Karpas-422 (cell line): ENCODE data around the gene TMEM43. TPM values are rescaled to one million over a fixed set of nuclear protein-coding genes. Genes with fewer than 3 reads are reported as not detected.

ENCODE experiments used
- DNase-seq: peaks from one replicate; pipeline ENCODE4 v3.0.0-alpha.2; 2015
- H2AFZ ChIP-seq: fragments of 200-600 bp; sonication (generic); 2 replicates; pipeline ENCODE4 v1.6.1; 2014; ENCODE audit warnings: antibody characterized with exemption, low read length, mixed read lengths
- H3K27ac ChIP-seq: fragments of 200-600 bp; sonication (generic); 2 replicates; pipeline ENCODE4 v1.5.1; 2014; ENCODE audit warnings: mild to moderate bottlenecking, low read length, moderate library complexity
- H3K27me3 ChIP-seq: fragments of 200-600 bp; sonication (generic); 2 replicates; pipeline ENCODE4 v1.6.1; 2014; ENCODE audit warnings: low read length, mixed read lengths
- H3K36me3 ChIP-seq: fragments of 200-600 bp; sonication (generic); 2 replicates; pipeline ENCODE4 v1.6.1; 2014; ENCODE audit warnings: low read length, mixed read lengths; ENCODE audit not compliant: insufficient read depth
- H3K4me1 ChIP-seq: fragments of 200-600 bp; sonication (generic); 2 replicates; pipeline ENCODE4 v1.6.1; 2014; ENCODE audit warnings: mild to moderate bottlenecking, low read length, mixed read lengths
- H3K4me2 ChIP-seq: fragments of 200-600 bp; sonication (generic); 2 replicates; pipeline ENCODE4 v1.6.1; 2014; ENCODE audit warnings: low read length, low read depth, mild to moderate bottlenecking; ENCODE audit not compliant: poor library complexity, severe bottlenecking
- H3K4me3 ChIP-seq: fragments of 200-600 bp; sonication (generic); 2 replicates; pipeline ENCODE4 v1.5.1; 2014; ENCODE audit warnings: mild to moderate bottlenecking, antibody characterized with exemption, low read length, mixed read lengths
- H3K79me2 ChIP-seq: fragments of 200-600 bp; sonication (generic); 2 replicates; pipeline ENCODE4 v1.6.1; 2014; ENCODE audit warnings: mild to moderate bottlenecking, low read length, mixed read lengths
- H3K9ac ChIP-seq: fragments of 200-600 bp; sonication (generic); 2 replicates; pipeline ENCODE4 v1.6.0; 2014; ENCODE audit warnings: low read length
- H3K9me2 ChIP-seq: fragments of 200-600 bp; sonication (generic), shearing (Covaris generic); replicated peaks from 2 replicates; pipeline ENCODE4 v1.6.0; 2014; ENCODE audit warnings: mild to moderate bottlenecking, low read length, moderate library complexity; ENCODE audit not compliant: insufficient read depth
- H3K9me3 ChIP-seq: fragments of 300-700, 200-600 bp; sonication (generic); 2 replicates; pipeline ENCODE4 v1.6.1; 2014; ENCODE audit warnings: low read length, mixed read lengths
- H4K20me1 ChIP-seq: fragments of 200-600 bp; sonication (generic); 2 replicates; pipeline ENCODE4 v1.6.1; 2014; ENCODE audit warnings: mild to moderate bottlenecking, antibody characterized with exemption, low read length, low read depth; ENCODE audit not compliant: insufficient read depth
- total RNA-seq: library from RNA; depleted of rRNA; stranded (reverse); fragments of >200 nt; shearing (Covaris generic); gene quantifications from 2 replicates; pipeline ENCODE4 v1.2.3, GENCODE V29; 2014; ENCODE audit warnings: low replicate concordance

The TMEM43 gene
- total RNA-seq, 1 experiment from 2014 or later, result 31.9 TPM

DNA sequence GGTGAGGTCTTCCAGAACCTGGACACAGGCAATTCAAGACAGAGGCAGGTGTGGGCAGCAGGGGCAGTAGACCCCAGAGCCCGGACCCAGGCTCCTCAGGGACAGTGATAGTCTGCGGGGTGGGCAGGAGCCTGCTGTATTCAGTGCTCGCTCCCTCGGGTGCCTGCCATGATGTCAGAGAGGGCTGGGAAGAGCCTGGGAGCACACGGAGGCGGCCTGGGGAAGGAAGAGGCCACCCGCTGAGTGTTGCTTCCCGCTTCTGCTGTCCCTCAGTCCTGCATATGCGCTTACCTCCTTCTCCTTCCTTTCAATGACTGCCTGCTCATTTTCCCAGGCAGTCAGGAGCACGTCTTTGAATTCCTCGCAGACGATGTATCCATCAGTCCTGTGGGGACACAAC lies 22.8 kb downstream of the TMEM43 start:
- no peaks in the 10 kb centered on the region for H3K79me2 ChIP-seq
- peaks cover 14% of the 10 kb centered on the region for H3K4me1 ChIP-seq
- H3K4me3 ChIP-seq, result no peak overlapping the region
- no peaks in the 10 kb centered on the region for H3K27me3 ChIP-seq
- DNase-seq, result no peak
- H2AFZ ChIP-seq, result no peak overlapping the region
- no peak overlapping the region for H3K9ac ChIP-seq
- H3K9me2 ChIP-seq, result no peaks in the 10 kb centered on the region
- H3K27ac ChIP-seq, result no peak overlapping the region
- H3K9me3 ChIP-seq, result no peaks in the 10 kb centered on the region
- no peak overlapping the region for H3K4me2 ChIP-seq
- peaks cover 10% of the 10 kb centered on the region; the same call in 1 of the 2 replicates for H3K36me3 ChIP-seq
- H4K20me1 ChIP-seq, result no peaks in the 10 kb centered on the region

DNA sequence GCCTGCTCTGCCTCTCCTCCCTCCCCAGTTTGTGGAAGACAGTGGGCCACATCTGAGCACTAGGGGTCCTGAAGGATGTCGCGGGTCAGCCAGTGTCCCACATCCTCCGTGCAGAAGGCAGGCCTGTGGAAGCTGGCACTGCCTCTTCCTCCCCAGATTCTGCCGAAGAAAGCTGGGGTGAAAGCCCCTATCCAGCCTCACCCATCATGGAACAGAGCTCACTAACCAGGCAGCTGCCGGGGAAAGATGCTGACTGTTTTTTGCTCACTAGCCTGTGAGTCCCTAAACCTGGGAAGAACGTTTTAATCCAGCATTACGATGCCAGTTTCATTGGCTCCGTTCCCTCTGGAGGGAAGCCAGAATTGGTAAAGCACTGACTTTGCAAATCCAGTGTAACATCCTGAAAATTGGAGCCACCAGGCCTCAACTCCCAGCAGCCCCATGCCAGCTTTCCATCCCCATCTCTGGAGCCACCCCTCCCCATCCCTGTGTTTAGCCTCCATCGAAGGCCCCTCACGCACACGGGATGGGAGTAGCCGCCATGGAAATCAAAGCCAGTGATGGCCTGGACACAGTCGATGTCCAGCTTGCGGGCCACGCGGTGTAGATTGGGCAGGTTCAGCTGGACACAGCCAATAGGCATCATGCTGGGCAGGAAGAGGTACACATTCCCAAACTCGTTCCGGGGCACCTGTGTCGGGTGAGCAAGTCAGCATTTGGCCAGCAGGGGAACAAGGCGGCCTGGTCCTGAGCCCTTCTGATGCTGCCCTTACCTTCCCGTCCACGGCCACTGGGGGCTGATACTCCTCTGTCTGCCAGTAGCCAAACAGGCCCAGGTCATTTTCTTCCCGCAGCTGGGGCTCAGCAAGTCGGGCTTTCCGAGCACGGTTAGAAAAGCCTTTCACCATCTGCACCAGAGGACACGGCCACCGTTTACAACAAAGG lies 23.5 kb downstream of the TMEM43 start:
- no peak for DNase-seq
- H3K36me3 ChIP-seq, result peaks cover 5% of the 10 kb centered on the region; the same call in 1 of the 2 replicates
- no peaks in the 10 kb centered on the region for H4K20me1 ChIP-seq
- no peaks in the 10 kb centered on the region for H3K9me2 ChIP-seq
- no peak overlapping the region for H3K27ac ChIP-seq
- H2AFZ ChIP-seq, result no peak overlapping the region
- H3K4me3 ChIP-seq, result no peak overlapping the region
- H3K79me2 ChIP-seq, result 0 out of 2 replicates have a peak, but pooled peaks cover 2% of the 10 kb centered on the region
- H3K27me3 ChIP-seq, result no peaks in the 10 kb centered on the region
- no peak overlapping the region for H3K4me2 ChIP-seq
- H3K9ac ChIP-seq, result no peak overlapping the region
- H3K9me3 ChIP-seq, result no peaks in the 10 kb centered on the region
- H3K4me1 ChIP-seq, result peaks cover 14% of the 10 kb centered on the region

DNA sequence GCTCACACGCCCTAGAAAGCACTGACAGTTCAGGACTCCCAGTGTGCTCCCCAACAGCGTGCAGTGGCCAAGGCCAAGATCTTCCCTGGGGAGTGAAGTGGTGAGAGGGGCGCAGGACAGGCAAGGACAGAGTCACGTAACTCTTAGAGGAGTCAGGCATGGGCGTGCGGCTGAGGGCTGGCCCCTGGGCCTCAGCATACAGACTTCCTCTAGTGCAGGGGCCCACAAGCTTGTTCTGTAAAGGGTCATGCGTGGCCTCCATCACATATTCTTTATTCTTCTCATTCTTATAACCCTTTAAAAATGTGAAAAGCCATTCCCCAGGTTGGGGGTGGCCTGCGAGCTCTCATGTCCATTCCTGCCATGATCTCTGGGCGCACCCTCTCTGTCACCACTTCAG lies 25.2 kb downstream of the TMEM43 start:
- no peak for DNase-seq
- H3K27me3 ChIP-seq, result no peaks in the 10 kb centered on the region
- H3K4me2 ChIP-seq, result no peak overlapping the region
- peaks cover 3% of the 10 kb centered on the region; the same call in 1 of the 2 replicates for H3K4me1 ChIP-seq
- no peak overlapping the region for H2AFZ ChIP-seq
- H4K20me1 ChIP-seq, result no peaks in the 10 kb centered on the region
- H3K27ac ChIP-seq, result no peak overlapping the region
- H3K36me3 ChIP-seq, result peaks cover 2% of the 10 kb centered on the region; the same call in 1 of the 2 replicates
- H3K9me3 ChIP-seq, result no peaks in the 10 kb centered on the region
- no peak overlapping the region for H3K4me3 ChIP-seq
- H3K9ac ChIP-seq, result no peak overlapping the region
- no peaks in the 10 kb centered on the region for H3K9me2 ChIP-seq
- H3K79me2 ChIP-seq, result 0 out of 2 replicates have a peak, but pooled peaks cover 5% of the 10 kb centered on the region

DNA sequence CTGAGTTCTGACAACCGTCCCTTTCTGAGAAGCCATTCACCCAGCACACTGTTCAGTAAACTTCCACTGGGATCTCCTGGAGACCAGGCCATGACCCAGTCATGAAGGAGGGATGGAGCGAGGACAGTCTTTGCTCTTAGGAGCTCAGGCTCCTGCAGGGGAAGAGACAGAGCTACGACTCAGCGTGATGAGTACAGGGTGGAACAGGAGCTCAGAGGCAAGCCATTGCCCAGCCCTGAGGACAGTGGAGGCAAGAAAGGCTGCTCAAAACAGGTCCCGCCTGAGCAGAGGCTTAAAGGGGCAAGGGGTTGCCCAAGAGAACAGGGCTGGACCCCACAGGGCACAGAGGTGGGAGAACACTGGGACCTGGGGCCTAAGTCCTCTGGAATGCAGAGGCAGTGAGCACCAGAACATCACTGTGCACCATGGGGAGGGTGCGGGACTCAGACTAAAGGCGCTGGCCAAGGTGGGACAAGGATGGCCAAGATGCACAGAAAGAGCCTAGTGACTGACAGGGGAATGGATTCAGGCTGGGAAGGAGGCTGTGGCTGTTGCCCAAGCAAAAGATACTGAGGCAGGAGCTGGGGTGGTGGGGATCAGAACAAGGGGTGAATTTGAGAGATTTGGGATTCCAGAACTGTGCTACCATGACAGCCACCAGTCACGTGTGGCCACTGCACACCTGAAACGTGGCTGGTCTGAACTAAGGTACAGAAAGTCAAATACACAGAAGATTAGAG lies 25.8 kb downstream of the TMEM43 start:
- DNase-seq, result no peak

DNA sequence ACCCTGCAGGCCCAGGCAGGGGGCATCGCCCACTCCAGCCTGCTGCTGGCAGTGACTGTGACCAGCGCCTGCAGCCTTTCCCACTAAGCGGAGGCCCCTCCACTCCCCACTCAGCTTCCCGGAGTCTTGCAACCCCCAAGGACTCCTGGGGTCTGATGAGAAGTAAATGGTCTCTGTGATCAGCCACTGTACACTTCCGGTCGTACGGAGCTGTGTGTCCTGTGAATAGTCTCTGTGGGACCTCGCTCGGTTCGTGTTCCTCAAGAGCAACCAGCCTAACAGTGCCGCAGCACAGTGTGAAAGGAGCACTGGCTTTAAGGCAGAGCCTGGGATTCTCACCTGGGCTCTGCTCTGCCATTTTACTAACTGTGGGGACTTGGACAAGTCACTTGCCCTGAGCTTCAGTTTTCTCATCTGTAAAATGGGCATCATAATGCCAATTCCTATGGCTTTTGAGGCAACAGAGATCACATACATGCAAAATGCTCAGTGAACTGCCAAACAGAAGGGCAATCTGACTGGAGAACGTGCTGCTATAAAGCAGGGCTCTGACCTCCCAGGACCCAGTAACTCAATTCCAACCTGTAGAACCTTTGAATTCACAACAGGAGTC lies 26.7 kb downstream of the TMEM43 start:
- H3K9me3 ChIP-seq, result no peaks in the 10 kb centered on the region
- no peaks in the 10 kb centered on the region for H4K20me1 ChIP-seq
- H3K9me2 ChIP-seq, result no peaks in the 10 kb centered on the region
- DNase-seq, result no peak
- H3K4me2 ChIP-seq, result no peak overlapping the region
- H3K9ac ChIP-seq, result no peak overlapping the region
- no peak overlapping the region for H3K4me3 ChIP-seq
- H3K27ac ChIP-seq, result no peak overlapping the region
- H3K4me1 ChIP-seq, result no peaks in the 10 kb centered on the region
- H2AFZ ChIP-seq, result no peak overlapping the region
- H3K27me3 ChIP-seq, result no peaks in the 10 kb centered on the region
- peaks cover 6% of the 10 kb centered on the region; the same call in 1 of the 2 replicates for H3K36me3 ChIP-seq
- peaks cover 7% of the 10 kb centered on the region; the same call in 1 of the 2 replicates for H3K79me2 ChIP-seq

More for the DNA sequence above, 25.8 kb downstream of the TMEM43 start:
- Histone ChIP-seq H3K4me2 (no peak overlapping the region), H3K9me2 (no peaks in the 10 kb centered on the region), H3K9me3 (no peaks in the 10 kb centered on the region), H3K9ac (no peak overlapping the region), H3K79me2 (0 out of 2 replicates have a peak, but pooled peaks cover 5% of the 10 kb centered on the region), H3K36me3 (peaks cover 2% of the 10 kb centered on the region; the same call in 1 of the 2 replicates), H3K27ac (no peak overlapping the region), H3K4me1 (no peaks in the 10 kb centered on the region), H3K27me3 (no peaks in the 10 kb centered on the region), H3K4me3 (no peak overlapping the region), H4K20me1 (no peaks in the 10 kb centered on the region), H2AFZ (no peak overlapping the region)

DNA sequence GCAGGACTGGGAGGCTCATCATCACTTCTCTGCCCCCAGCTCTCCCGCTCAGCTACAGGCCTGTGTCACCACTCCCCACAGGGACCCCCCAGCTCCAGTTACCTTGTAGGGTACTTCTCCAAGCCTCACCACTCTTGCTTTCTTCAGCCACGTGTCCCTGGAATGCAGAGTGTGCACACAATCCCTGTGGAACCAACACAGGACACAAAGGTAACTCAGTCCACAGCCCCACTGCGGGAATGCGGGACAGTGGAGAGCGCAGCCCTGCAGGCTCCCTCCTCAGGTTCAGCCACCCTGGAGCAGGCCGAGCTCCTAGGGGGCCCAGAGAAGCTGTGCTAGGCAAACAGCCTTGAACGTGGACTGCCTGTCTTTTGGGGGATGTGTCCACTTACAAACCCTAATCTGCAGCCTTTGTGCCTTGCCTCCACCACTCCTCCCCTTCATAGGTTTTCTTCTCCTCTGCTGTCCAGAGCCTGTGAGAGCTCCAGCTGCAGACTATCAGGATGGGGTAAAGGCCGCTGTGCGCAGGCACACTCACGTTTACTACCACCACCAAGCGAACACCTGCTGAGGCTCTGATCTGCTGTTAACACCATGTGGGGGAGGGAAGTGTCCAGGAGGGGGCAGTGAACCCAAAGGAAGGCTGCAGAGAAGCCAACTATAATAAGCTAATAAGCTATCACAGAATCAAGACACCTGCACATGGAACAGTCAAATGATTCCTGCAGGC lies 27.5 kb downstream of the TMEM43 start:
- Histone ChIP-seq H3K9ac (no peak overlapping the region), H3K36me3 (peaks cover 8% of the 10 kb centered on the region; the same call in 1 of the 2 replicates)
- DNase-seq, result peak; percentile 52

DNA sequence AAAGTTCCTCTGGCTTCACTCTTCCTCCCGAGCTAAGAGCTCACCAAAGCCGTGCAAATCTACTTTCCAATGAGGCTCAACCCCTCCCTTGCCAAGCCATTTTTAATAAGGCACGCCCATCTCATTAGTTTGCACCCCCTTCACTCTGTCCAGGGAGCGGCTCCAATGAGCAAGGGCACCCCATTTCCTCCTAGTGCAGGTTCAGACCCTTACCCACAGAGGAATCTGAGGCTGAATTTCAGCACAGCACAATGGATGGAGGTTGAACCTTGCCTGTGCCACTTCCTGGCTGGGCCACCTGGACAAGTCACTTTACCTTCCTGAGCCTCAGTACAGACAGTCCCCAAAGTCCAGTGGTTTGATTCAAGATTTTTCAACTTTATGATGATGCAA lies 28.1 kb downstream of the TMEM43 start:
- DNase-seq, result no peak
- H3K36me3 ChIP-seq, result peaks cover 13% of the 10 kb centered on the region; the same call in 1 of the 2 replicates

More for the DNA sequence above, 27.5 kb downstream of the TMEM43 start:
- Histone ChIP-seq H2AFZ (no peak overlapping the region), H3K4me3 (no peak overlapping the region), H3K9me3 (no peaks in the 10 kb centered on the region), H3K4me1 (no peaks in the 10 kb centered on the region), H3K27ac (no peak overlapping the region), H4K20me1 (no peaks in the 10 kb centered on the region), H3K79me2 (peaks cover 7% of the 10 kb centered on the region; the same call in 1 of the 2 replicates), H3K4me2 (no peak overlapping the region), H3K9me2 (no peaks in the 10 kb centered on the region), H3K27me3 (no peaks in the 10 kb centered on the region)

More for the DNA sequence above, 28.1 kb downstream of the TMEM43 start:
- no peak overlapping the region for H3K9ac ChIP-seq
- no peaks in the 10 kb centered on the region for H3K9me3 ChIP-seq
- H3K79me2 ChIP-seq, result peaks cover 7% of the 10 kb centered on the region; the same call in 1 of the 2 replicates
- no peaks in the 10 kb centered on the region for H4K20me1 ChIP-seq
- H2AFZ ChIP-seq, result no peak overlapping the region
- H3K4me2 ChIP-seq, result no peak overlapping the region
- H3K27me3 ChIP-seq, result no peaks in the 10 kb centered on the region
- H3K9me2 ChIP-seq, result no peaks in the 10 kb centered on the region
- no peaks in the 10 kb centered on the region for H3K4me1 ChIP-seq
- H3K27ac ChIP-seq, result no peak overlapping the region
- no peak overlapping the region for H3K4me3 ChIP-seq
